HCT116 (cell line): Measurements from ENCODE around the gene COMTD1. TPM values are rescaled to one million over a fixed set of nuclear protein-coding genes. Genes with fewer than 3 reads are reported as not detected.
A peak's percentile ranks its signal among the peaks of the same experiment; 100 is the strongest.

ENCODE experiments used
- ATAC-seq: fragments of 200-7000 bp; cut with Tn5 transposase; 2 replicates; pipeline ENCODE4 v1.9.1; 2020; ENCODE audit warnings: mild to moderate bottlenecking, moderate library complexity
- BruUV-seq: library from RNA; stranded (reverse); fragments of 400-500 nt; replicated peaks from 2 replicates; lab custom pipeline; 2021; lab: Mats Ljungman, UMichigan
- CTCF ChIA-PET: fragments of 300-600 bp; sonication (Branson Sonifier 250); formaldehyde crosslinking; loops from one replicate; lab custom pipeline; 2021; ENCODE audit warnings: antibody characterized with exemption; lab: Charles Lee
- POLR2A ChIA-PET: fragments of 300-600, 350-600 bp; sonication (Branson Sonifier 250); formaldehyde crosslinking; loops from one replicate; lab custom pipeline; 2021; ENCODE audit warnings: antibody characterized with exemption; lab: Charles Lee
- RAD21 ChIA-PET, 2 experiments: fragments of 300-600 bp; sonication (Branson Sonifier 250); formaldehyde crosslinking; loops; one replicate each; lab custom pipeline; 2023; ENCODE audit warnings: low total read pairs in 2 of 2; ENCODE audit not compliant: uncharacterized antibody in 2 of 2, unreplicated experiment in 2 of 2, low non-redundant PET in 1 of 2; lab: Charles Lee
- DNase-seq: peaks from one replicate; pipeline ENCODE4 v3.0.0-alpha.2; 2010; ENCODE audit warnings: low read depth, low spot score
- H2AFZ ChIP-seq: fragments of 200-600 bp; shearing (Covaris generic), sonication (generic); 2 replicates; pipeline ENCODE4 v1.6.1; 2017; ENCODE audit warnings: low read depth, mixed run types, mixed read lengths, antibody characterized with exemption, low read length; ENCODE audit not compliant: poor library complexity, severe bottlenecking
- H3K27ac ChIP-seq: 2 replicates; pipeline ENCODE4 v1.5.1; 2012; ENCODE audit warnings: low read depth, low read length
- H3K27me3 ChIP-seq: fragments of 200-600 bp; sonication (generic); 2 replicates; pipeline ENCODE4 v1.6.1; 2016; ENCODE audit warnings: mixed run types, low read length, mixed read lengths; ENCODE audit not compliant: insufficient read depth
- H3K36me3 ChIP-seq, 2 experiments: fragments of 200-500 bp in 1 of 2; fragments of 200-600 bp in 1 of 2; sonication (Bioruptor generic) in 1 of 2; sonication (generic) in 1 of 2; 2 replicates each; pipeline versions ENCODE4 v1.5.1 to v1.6.1; 2014 to 2016; ENCODE audit warnings: low read length in 2 of 2, inconsistent platforms in 1 of 2, mixed read lengths in 1 of 2, mixed run types in 1 of 2; ENCODE audit not compliant: insufficient read depth in 2 of 2, control insufficient read depth in 1 of 2
- H3K4me1 ChIP-seq, 2 experiments: fragments of 200-600 bp in 1 of 2; sonication (generic) in 1 of 2; 2 replicates each; pipeline versions ENCODE4 v1.5.1 to v1.6.1; 2012 to 2017; ENCODE audit warnings: low read length in 2 of 2, inconsistent platforms in 1 of 2, mild to moderate bottlenecking in 1 of 2, mixed read lengths in 1 of 2, mixed run types in 1 of 2, moderate library complexity in 1 of 2; ENCODE audit not compliant: insufficient read depth in 2 of 2, control insufficient read depth in 1 of 2
- H3K4me2 ChIP-seq: fragments of 200-600 bp; sonication (generic); 2 replicates; pipeline ENCODE4 v1.6.1; 2017; ENCODE audit warnings: mixed run types, low read length, mixed read lengths
- H3K4me3 ChIP-seq, 2 experiments: fragments of 200-600 bp in 1 of 2; sonication (generic) in 1 of 2; replicated peaks in 1 of 2; 2 replicates each; pipeline ENCODE4 v1.5.1; 2011 to 2016; ENCODE audit warnings: low read length in 2 of 2, control low read depth in 1 of 2, low read depth in 1 of 2, mild to moderate bottlenecking in 1 of 2, mixed read lengths in 1 of 2, mixed run types in 1 of 2
- H3K79me2 ChIP-seq: fragments of 200-600 bp; sonication (generic); 2 replicates; pipeline ENCODE4 v1.6.1; 2017; ENCODE audit warnings: mild to moderate bottlenecking, mixed run types, low read length, moderate library complexity, mixed read lengths; ENCODE audit not compliant: insufficient read depth
- H3K9ac ChIP-seq: fragments of 200-600 bp; sonication (generic); 2 replicates; pipeline ENCODE4 v1.6.1; 2016; ENCODE audit warnings: low read length, mixed read lengths
- H3K9me2 ChIP-seq: fragments of 200-600 bp; sonication (generic), shearing (Covaris generic); 2 replicates; pipeline ENCODE4 v1.6.1; 2017; ENCODE audit warnings: mixed run types, mild to moderate bottlenecking, moderate library complexity; ENCODE audit not compliant: insufficient read depth
- H3K9me3 ChIP-seq, 2 experiments: fragments of 200-500 bp in 1 of 2; fragments of 200-600 bp in 1 of 2; sonication (Bioruptor generic) in 1 of 2; sonication (generic) in 1 of 2; 2 replicates each; pipeline ENCODE4 v1.6.1; 2014 to 2017; ENCODE audit warnings: low read length in 2 of 2, mixed read lengths in 2 of 2, inconsistent platforms in 1 of 2, low read depth in 1 of 2, mild to moderate bottlenecking in 1 of 2, mixed run types in 1 of 2, moderate library complexity in 1 of 2; ENCODE audit not compliant: control insufficient read depth in 1 of 2, insufficient read depth in 1 of 2
- H4K20me1 ChIP-seq: fragments of 200-600 bp; sonication (generic), shearing (Covaris generic); 2 replicates; pipeline ENCODE4 v1.6.1; 2017; ENCODE audit warnings: mixed run types, mild to moderate bottlenecking, moderate library complexity; ENCODE audit not compliant: insufficient read depth
- CBX3 ChIP-seq: IDR thresholded peaks from 2 replicates; pipeline ENCODE4 v1.6.1; 2012; ENCODE audit warnings: low read depth
- CEBPB ChIP-seq: IDR thresholded peaks from 2 replicates; pipeline ENCODE4 v1.6.1; 2012; ENCODE audit warnings: low read depth
- EGR1 ChIP-seq: IDR thresholded peaks from 2 replicates; pipeline ENCODE4 v1.6.1; 2012; ENCODE audit warnings: low read depth
- ELF1 ChIP-seq: IDR thresholded peaks from 2 replicates; pipeline ENCODE4 v1.6.1; 2012; ENCODE audit warnings: low read depth, borderline replicate concordance
- EZH2 ChIP-seq: fragments of 200-600 bp; sonication (generic); IDR thresholded peaks from 2 replicates; pipeline ENCODE4 v1.6.1; 2017; ENCODE audit warnings: antibody characterized with exemption, mixed run types
- JUND ChIP-seq: IDR thresholded peaks from 2 replicates; pipeline ENCODE4 v1.6.1; 2012
- POLR2AphosphoS5 ChIP-seq: IDR thresholded peaks from 2 replicates; pipeline ENCODE4 v1.6.1; 2011; ENCODE audit warnings: mild to moderate bottlenecking, low read depth, low read length, moderate library complexity
- RAD21 ChIP-seq: IDR thresholded peaks from 2 replicates; pipeline ENCODE4 v1.6.1; 2012; ENCODE audit warnings: low read depth, mild to moderate bottlenecking
- SP1 ChIP-seq: IDR thresholded peaks from 2 replicates; pipeline ENCODE4 v1.6.1; 2012; ENCODE audit warnings: low read depth
- TCF7L2 ChIP-seq: IDR thresholded peaks from 2 replicates; pipeline ENCODE4 v1.7.0; 2011; ENCODE audit warnings: borderline replicate concordance, inconsistent platforms; ENCODE audit not compliant: insufficient read depth, insufficient read length; ENCODE audit errors: extremely low read depth
- intact Hi-C: fragments of 100-400 bp; cut with micrococcal nuclease; formaldehyde crosslinking; loops from 2 replicates; pipeline ENCODE4 v1.10.0; 2022
- total RNA-seq: library from RNA; stranded (reverse); gene quantifications from one replicate; pipeline ENCODE4 v1.2.1, GENCODE V29; 2021; ENCODE audit not compliant: unreplicated experiment
- TF ChIP-seq, protein P1 (sequence below): IDR thresholded peaks from 2 replicates; pipeline ENCODE4 v1.6.1; 2012; ENCODE audit warnings: low read depth
- TF ChIP-seq, protein P2 (sequence below): IDR thresholded peaks from 2 replicates; pipeline ENCODE4 v1.6.1; 2012
- TF ChIP-seq, protein P3 (sequence below): IDR thresholded peaks from 2 replicates; pipeline ENCODE4 v1.6.1; 2011; ENCODE audit warnings: mild to moderate bottlenecking, low read length, moderate library complexity; ENCODE audit not compliant: insufficient replicate concordance; ENCODE audit errors: extremely low read depth

The COMTD1 gene
- total RNA-seq, 1 experiment from 2014 or later = 35.1 TPM

- Histone ChIP-seq H2AFZ (peak overlapping the region; percentile 78), H3K4me2 (peak overlapping the region; percentile 72), H3K4me3 (peak overlapping the region in 1 of 2 experiments; percentile 32; a peak in 1 of 4 replicates), H3K27ac (no peak overlapping the region), H3K79me2 (no peaks in the 10 kb centered on the region), H3K36me3 (no peaks in the 10 kb centered on the region), H3K9me3 (0 out of 4 replicates have a peak, but pooled peaks cover 0 to 3% of the 10 kb centered on the region in 2 experiments), H3K4me1 (peaks cover 5 to 23% of the 10 kb centered on the region in 2 experiments; a peak in 3 of 4 replicates), H3K27me3 (no peaks in the 10 kb centered on the region), H3K9ac (no peak overlapping the region), H4K20me1 (no peaks in the 10 kb centered on the region), H3K9me2 (no peaks in the 10 kb centered on the region)
- POLR2A ChIA-PET = no interaction called here
- no TSS peak for BruUV-seq
- peak; percentile 49 for TF ChIP-seq TCF7L2
- no peak for TF ChIP-seq JUND
- no peak for ATAC-seq
- RAD21 ChIA-PET = no interaction called here
- DNase-seq = no peak
- CTCF ChIA-PET = interaction anchor here (2.0 kb wide), 1 partner anchor 14 kb away, joined by 5 read pairs; no protein-coding TSS in a partner anchor
- intact Hi-C loops = no loop called here
Measured at GRCh38 chr10:75261813-75262705, 26.3 kb upstream of the COMTD1 start.

- CTCF ChIA-PET = no interaction called here
- POLR2A ChIA-PET = no interaction called here
- TF ChIP-seq RAD21 = no peak
- no peak for TF ChIP-seq TCF7L2
- TF ChIP-seq, protein P1, sequence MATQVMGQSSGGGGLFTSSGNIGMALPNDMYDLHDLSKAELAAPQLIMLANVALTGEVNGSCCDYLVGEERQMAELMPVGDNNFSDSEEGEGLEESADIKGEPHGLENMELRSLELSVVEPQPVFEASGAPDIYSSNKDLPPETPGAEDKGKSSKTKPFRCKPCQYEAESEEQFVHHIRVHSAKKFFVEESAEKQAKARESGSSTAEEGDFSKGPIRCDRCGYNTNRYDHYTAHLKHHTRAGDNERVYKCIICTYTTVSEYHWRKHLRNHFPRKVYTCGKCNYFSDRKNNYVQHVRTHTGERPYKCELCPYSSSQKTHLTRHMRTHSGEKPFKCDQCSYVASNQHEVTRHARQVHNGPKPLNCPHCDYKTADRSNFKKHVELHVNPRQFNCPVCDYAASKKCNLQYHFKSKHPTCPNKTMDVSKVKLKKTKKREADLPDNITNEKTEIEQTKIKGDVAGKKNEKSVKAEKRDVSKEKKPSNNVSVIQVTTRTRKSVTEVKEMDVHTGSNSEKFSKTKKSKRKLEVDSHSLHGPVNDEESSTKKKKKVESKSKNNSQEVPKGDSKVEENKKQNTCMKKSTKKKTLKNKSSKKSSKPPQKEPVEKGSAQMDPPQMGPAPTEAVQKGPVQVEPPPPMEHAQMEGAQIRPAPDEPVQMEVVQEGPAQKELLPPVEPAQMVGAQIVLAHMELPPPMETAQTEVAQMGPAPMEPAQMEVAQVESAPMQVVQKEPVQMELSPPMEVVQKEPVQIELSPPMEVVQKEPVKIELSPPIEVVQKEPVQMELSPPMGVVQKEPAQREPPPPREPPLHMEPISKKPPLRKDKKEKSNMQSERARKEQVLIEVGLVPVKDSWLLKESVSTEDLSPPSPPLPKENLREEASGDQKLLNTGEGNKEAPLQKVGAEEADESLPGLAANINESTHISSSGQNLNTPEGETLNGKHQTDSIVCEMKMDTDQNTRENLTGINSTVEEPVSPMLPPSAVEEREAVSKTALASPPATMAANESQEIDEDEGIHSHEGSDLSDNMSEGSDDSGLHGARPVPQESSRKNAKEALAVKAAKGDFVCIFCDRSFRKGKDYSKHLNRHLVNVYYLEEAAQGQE = no peak
- TF ChIP-seq, protein P2, sequence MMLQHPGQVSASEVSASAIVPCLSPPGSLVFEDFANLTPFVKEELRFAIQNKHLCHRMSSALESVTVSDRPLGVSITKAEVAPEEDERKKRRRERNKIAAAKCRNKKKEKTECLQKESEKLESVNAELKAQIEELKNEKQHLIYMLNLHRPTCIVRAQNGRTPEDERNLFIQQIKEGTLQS = no peak
- TF ChIP-seq ELF1 = no peak
- TF ChIP-seq, protein P3, sequence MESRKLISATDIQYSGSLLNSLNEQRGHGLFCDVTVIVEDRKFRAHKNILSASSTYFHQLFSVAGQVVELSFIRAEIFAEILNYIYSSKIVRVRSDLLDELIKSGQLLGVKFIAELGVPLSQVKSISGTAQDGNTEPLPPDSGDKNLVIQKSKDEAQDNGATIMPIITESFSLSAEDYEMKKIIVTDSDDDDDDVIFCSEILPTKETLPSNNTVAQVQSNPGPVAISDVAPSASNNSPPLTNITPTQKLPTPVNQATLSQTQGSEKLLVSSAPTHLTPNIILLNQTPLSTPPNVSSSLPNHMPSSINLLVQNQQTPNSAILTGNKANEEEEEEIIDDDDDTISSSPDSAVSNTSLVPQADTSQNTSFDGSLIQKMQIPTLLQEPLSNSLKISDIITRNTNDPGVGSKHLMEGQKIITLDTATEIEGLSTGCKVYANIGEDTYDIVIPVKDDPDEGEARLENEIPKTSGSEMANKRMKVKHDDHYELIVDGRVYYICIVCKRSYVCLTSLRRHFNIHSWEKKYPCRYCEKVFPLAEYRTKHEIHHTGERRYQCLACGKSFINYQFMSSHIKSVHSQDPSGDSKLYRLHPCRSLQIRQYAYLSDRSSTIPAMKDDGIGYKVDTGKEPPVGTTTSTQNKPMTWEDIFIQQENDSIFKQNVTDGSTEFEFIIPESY = no peak
- no peak for TF ChIP-seq POLR2AphosphoS5
- TF ChIP-seq SP1 = no peak
- TF ChIP-seq CEBPB = no peak
- TF ChIP-seq EGR1 = no peak
- TF ChIP-seq EZH2 = no peak
- TF ChIP-seq CBX3 = no peak
Measured at GRCh38 chr10:75260990-75261389, 25.2 kb upstream of the COMTD1 start.

More at GRCh38 chr10:75260990-75261389, 25.2 kb upstream of the COMTD1 start:
- intact Hi-C loops = no loop called here
- no peaks in the 10 kb centered on the region for H4K20me1 ChIP-seq
- no peaks in the 10 kb centered on the region for H3K27me3 ChIP-seq
- no peaks in the 10 kb centered on the region for H3K9me2 ChIP-seq
- no peak overlapping the region for H3K4me2 ChIP-seq
- H3K36me3 ChIP-seq = no peaks in the 10 kb centered on the region
- no peak overlapping the region for H3K9ac ChIP-seq
- no peak for DNase-seq
- RAD21 ChIA-PET = no interaction called here
- BruUV-seq = no TSS peak
- peaks cover 5 to 23% of the 10 kb centered on the region in 2 experiments; a peak in 3 of 4 replicates for H3K4me1 ChIP-seq
- H2AFZ ChIP-seq = no peak overlapping the region
- H3K27ac ChIP-seq = no peak overlapping the region
- ATAC-seq = no peak
- no peak overlapping the region for H3K4me3 ChIP-seq
- H3K79me2 ChIP-seq = no peaks in the 10 kb centered on the region
- 0 out of 4 replicates have a peak, but pooled peaks cover 0 to 3% of the 10 kb centered on the region in 2 experiments for H3K9me3 ChIP-seq
